Hippocampal formation (tissue), 2 donors: ENCODE data around the gene FAH.

Experiments
- DNase-seq, 2 donors: peaks; one replicate each; lab custom pipeline; 2025; lab: John Stamatoyannopoulos, UW

Gene FAH

GRCh38 chr15:80151576-80151975 lies 1.2 kb upstream of the FAH start:
- no peak for DNase-seq

DNA sequence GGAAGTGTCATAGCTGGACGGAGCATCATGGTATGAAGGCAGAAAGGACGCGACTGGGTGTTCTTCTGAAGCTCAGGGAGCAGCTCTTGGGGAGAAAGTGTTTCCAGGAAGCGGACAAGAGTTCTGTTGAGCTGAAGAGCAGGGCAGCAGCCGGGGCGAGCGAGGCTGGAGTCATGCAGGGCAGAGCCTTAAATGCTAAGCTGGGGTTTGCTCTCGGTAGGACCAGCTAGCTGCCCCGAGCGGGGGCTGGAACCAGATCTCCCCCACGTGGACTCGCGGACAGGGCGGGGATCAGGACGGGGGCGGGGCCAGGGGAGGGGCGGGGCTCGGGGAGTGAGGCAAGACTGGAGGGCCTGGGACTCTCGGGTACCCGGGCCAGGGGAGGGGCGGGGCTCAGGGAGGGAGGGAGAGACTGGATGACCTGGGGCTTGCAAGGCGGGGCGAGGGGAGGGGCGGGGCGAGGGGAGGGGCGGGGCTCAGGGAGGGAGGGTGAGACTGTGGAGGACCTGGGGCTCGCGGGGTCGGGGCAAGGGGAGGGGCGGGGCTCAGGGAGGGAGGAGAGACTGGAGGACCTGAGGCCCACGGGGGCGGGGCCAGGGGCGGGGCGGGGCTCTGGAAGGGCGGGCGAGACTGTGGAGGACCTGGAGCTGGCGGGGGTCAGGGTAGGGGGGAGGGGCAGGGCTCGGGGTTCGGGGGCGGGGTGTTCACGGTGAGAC lies 461 bp upstream of the FAH start:
- DNase-seq, result peak; percentile 50 to 88

DNA sequence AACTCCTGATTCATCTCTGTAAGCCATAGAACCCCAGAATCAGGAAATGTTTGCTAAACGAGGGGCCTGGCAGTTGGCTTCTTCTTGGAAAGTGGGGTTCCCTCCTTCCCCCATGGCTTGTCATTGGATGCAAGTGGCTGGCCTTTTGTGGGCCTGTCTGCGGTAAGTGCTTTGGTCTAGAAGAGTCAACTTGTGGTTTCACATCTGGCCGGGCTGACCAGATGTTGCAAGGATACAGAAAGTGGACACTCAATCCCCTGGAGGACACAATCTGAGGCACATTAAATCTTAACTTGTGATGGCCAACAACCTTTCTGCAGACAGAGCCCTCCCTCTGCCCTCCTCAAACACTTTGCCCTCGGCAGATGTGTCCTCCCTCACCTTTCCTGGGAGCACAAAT lies 1.1 kb downstream of the FAH start:
- DNase-seq, result no peak

GRCh38 chr15:80154336-80154735 lies 1.5 kb downstream of the FAH start:
- DNase-seq, result peak; percentile 5 to 6

DNA sequence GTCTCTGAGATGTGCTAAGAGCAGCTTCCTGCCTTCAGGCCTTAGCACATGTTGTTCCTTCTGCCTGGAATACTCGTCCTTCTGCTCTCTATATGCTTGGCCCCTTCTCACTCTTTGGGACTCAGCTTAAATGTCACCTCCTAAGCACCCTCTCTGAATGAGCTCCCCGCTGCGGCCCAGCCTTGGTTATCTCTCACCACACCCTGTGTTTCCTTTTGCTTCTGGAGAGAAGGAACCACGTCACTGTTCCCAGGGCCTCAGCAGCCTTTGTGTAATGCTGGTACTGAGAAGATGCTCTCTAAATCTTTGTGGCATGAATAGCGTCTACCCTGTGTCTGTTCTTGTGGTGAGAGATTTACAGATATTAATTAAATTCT lies 2.2 kb downstream of the FAH start:
- DNase-seq, result no peak

GRCh38 chr15:80155378-80156175 lies 2.8 kb downstream of the FAH start:
- DNase-seq, result peak in 1 of 2 donors; percentile 5

- no peak for DNase-seq
Observed at GRCh38 chr15:80156176-80156720, 3.4 kb downstream of the FAH start.

GRCh38 chr15:80157215-80157614 lies 4.4 kb downstream of the FAH start:
- no peak for DNase-seq

- no peak for DNase-seq
Observed at GRCh38 chr15:80159301-80159700, 6.5 kb downstream of the FAH start.

DNA sequence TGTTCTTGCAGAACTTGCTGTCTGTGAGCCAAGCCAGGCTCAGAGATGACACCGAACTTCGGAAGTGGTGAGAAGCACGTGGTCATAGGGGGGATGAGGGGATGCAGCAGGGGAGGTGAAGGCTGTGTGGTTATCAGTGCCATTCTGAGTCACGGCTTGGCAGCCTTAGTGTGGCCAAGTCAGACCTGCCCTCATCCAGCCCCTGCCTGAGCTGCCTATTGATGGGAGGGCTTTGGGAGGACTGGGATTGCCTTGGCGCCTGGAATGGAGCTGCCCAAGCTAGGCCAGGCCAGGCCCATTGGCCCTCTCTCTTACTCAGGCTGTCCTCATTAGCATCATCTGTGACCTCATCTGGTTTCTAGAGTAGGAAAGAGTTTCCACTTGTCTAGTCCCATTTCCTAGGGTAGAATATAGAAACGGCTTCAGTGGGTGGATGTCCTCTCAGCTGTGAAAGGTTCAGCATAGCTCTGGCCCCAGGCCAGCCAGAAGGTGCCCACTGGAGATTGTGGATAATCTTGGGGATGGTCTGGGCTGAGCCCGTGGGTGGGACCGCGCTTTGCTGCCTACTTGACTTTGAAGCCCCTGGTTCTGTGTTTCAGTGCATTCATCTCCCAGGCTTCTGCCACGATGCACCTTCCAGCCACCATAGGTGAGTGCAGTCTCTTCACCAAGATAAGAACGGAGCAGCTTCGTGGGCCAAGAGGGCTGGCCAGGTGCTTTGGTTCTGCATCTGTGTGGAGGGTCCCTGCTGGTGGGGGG lies 7.2 kb downstream of the FAH start:
- no peak for DNase-seq

DNA sequence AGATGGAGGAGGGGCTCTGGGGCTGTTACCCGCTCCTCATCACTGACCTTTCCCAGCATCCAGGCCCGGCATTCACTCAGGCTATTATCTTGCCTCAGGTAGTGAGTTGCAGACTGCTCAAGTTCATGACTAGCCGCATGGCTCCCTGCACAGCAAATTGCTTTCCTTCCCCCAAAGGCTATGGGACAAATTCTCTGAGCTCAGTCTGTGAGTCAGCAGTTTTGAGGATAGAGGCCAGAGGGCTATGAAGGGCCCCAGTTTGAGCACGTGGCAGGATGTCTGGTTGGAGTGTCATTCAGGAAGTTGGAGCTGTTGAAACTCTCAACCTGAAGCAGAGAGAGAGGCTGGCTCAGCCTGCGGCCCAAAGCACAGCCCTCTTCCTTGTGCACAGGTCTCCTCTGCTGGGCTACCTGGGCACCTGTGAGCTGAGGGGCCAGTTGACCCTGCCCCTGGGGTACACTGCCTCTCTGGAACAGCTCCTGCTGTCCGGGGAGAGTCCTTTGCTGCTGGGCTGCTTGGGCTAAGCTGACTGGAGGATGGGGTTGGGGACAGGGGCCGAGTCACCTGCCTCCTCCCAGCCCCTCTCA lies 7.9 kb downstream of the FAH start:
- DNase-seq, result peak; percentile 19 to 21

DNA sequence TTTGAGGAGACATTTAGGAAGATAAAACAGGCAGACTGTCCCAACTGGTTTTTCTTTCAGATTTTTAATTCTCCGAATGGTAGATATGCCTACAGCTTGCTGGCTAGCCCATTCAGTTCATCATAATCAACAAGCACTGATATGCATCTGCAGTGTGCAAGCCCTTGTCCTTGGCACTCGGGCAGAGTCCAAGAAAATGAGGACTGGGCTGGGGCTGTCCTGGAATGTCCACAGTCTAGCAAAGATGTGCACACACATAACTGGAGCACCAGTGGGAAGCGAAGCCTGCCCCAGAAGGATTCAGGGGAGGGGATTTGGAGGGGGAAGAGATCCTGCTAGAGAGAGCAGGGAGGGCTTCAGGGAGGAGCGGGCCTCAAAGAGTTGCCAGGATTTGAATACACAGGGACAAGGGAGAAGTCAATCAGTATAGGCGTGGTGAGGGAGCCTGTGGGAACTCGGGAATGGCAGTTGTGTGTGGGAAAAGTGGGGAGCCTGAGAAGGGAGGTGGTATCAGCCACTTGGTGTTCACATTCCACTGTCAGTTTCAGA lies 8.7 kb downstream of the FAH start:
- DNase-seq, result no peak

DNA sequence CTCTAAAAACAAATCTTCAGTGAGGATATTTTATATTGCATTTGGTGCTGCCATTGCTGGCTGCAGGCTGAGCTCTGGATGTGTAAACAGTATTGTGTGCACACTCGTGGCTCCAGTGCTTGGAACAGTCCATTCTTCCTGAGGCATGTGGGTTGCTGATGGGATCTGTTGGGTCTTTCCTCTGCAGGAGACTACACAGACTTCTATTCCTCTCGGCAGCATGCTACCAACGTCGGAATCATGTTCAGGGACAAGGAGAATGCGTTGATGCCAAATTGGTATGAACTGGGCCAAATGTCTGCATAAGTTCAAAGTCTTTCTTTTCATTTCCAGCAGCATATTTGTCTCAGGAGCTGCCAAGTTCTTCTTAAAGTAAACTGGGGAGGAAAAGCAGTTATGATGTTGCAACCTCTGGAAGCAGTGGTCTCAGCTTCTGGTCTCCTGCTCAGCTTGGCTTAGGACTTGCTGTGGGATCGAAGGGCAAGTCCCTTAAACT lies 9.3 kb downstream of the FAH start:
- DNase-seq, result no peak

GRCh38 chr15:80163217-80163616 lies 10.4 kb downstream of the FAH start:
- no peak for DNase-seq

DNA sequence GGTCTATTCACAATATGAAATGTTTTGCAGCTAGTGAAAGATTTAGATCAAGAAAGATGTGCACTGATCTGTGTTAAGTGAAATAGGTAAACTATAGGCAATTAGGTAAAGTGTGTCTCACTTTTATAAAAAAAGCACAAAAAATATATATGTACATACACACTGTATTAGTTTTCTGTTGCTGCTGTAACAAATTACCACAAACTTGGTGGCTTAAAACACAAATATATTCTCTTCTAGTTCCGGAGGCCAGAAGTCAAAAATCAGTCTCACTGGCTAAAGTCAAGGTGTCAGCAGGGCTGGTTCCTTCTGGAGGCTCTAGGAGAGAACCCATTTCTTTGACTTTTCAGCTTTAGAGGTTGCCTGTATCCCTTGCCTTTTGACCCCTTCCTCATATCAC lies 11.1 kb downstream of the FAH start:
- no peak for DNase-seq

GRCh38 chr15:80167936-80168335 lies 15.1 kb downstream of the FAH start:
- DNase-seq, result no peak

- no peak for DNase-seq
Observed at GRCh38 chr15:80168421-80168820, 15.6 kb downstream of the FAH start.

DNA sequence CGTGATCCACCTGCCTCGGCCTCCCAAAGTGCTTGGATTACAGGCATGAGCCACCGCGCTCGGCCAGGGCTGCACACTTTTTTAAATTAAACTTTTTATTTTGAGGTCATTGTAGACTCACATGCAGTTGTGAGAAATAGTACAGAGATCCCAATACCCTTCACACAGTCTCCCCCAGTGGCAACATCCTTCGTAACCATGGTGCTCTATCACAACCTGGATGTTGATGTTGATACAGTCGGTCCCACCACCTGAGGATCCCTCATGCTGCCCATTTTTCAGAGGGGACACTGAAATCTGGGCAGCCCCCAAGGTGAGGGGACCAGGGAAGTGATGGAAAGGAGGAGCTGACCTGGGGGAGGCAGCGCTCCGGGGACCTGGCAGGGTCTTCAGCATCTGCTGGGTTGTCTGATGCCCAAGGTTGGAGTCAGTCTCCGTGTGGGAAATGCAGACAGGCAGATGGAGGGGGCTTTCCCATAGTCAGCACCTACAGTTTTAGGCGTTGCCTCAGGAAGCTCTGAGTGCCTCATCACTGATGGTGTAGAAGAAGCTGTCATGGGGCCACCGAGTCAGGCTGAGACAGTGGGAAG lies 17.1 kb downstream of the FAH start:
- no peak for DNase-seq

- DNase-seq, result no peak
Observed at GRCh38 chr15:80170596-80170995, 17.8 kb downstream of the FAH start.

- DNase-seq, result no peak
Observed at GRCh38 chr15:80171787-80172186, 19.0 kb downstream of the FAH start.

- DNase-seq, result no peak
Observed at GRCh38 chr15:80172401-80172800, 19.6 kb downstream of the FAH start.
